GM23338 (cell line): ENCODE data around the gene LINC00305.

Experiments used
- CREB1 ChIP-seq: fragments of 250-450 bp; sonication (Bioruptor Pico); IDR thresholded peaks from 2 replicates; pipeline ENCODE4 v1.5.0; 2020; ENCODE audit warnings: low read depth, mild to moderate bottlenecking, moderate library complexity
- EZH2 ChIP-seq: fragments of 200-600 bp; sonication (generic); IDR thresholded peaks from one replicate; pipeline ENCODE4 v1.8.0; 2017; ENCODE audit warnings: antibody characterized with exemption, mild to moderate bottlenecking, low read depth; ENCODE audit not compliant: unreplicated experiment
- EZH2phosphoT487 ChIP-seq: fragments of 200-600 bp; sonication (generic); IDR thresholded peaks from one replicate; pipeline ENCODE4 v1.8.1; 2018; ENCODE audit warnings: antibody characterized with exemption; ENCODE audit not compliant: unreplicated experiment
- JUNB ChIP-seq: IDR thresholded peaks from one replicate; pipeline ENCODE4 v1.6.1; 2016; ENCODE audit warnings: antibody characterized with exemption; ENCODE audit not compliant: unreplicated experiment
- NANOG ChIP-seq: IDR thresholded peaks from 2 replicates; pipeline ENCODE4 v1.6.1; 2016; ENCODE audit warnings: antibody characterized with exemption, borderline replicate concordance
- POLR2AphosphoS5 ChIP-seq: IDR thresholded peaks from 2 replicates; pipeline ENCODE4 v1.6.1; 2016; ENCODE audit warnings: antibody characterized with exemption, low read depth
- REST ChIP-seq: IDR thresholded peaks from one replicate; pipeline ENCODE4 v1.6.1; 2018; ENCODE audit warnings: antibody characterized with exemption; ENCODE audit not compliant: unreplicated experiment
- STAT1 ChIP-seq: IDR thresholded peaks from one replicate; pipeline ENCODE4 v1.6.1; 2016; ENCODE audit warnings: antibody characterized with exemption; ENCODE audit not compliant: unreplicated experiment
- ZNF114 ChIP-seq: fragments of 250-450 bp; sonication (Bioruptor Pico); IDR thresholded peaks from 2 replicates; pipeline ENCODE4 v1.5.0; 2020; ENCODE audit warnings: mild to moderate bottlenecking, moderate library complexity
- TF ChIP-seq, protein P1 (sequence below), 2 experiments: fragments of 200-600 bp in 1 of 2; sonication (generic) in 1 of 2; conservative IDR thresholded peaks; 2 replicates each; pipeline versions ENCODE4 v1.5.1 to v1.6.1; 2016 to 2017; ENCODE audit warnings: antibody characterized with exemption in 2 of 2, low read depth in 2 of 2, mild to moderate bottlenecking in 2 of 2, moderate library complexity in 1 of 2

DNA sequence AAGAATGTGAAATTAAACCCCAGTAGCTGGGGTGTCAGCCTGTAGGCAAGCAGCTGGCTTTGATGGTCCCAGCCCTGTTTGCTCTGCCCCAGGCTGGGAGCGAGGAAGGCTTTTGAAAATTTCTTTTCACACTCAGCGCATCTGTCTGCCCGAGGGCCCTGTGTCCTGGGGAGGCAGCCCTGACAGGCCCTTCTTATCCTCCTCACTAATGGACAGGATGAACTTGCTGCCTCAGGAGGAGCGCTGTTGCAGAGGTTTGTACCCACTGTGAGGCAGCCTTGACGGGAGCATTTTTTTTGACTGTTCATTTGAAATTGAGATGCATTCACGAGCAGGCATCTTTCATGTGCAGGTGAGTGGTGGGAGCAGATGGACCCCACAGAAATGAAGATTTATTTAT lies 116.6 kb downstream of the LINC00305 start:
- TF ChIP-seq, protein P1, sequence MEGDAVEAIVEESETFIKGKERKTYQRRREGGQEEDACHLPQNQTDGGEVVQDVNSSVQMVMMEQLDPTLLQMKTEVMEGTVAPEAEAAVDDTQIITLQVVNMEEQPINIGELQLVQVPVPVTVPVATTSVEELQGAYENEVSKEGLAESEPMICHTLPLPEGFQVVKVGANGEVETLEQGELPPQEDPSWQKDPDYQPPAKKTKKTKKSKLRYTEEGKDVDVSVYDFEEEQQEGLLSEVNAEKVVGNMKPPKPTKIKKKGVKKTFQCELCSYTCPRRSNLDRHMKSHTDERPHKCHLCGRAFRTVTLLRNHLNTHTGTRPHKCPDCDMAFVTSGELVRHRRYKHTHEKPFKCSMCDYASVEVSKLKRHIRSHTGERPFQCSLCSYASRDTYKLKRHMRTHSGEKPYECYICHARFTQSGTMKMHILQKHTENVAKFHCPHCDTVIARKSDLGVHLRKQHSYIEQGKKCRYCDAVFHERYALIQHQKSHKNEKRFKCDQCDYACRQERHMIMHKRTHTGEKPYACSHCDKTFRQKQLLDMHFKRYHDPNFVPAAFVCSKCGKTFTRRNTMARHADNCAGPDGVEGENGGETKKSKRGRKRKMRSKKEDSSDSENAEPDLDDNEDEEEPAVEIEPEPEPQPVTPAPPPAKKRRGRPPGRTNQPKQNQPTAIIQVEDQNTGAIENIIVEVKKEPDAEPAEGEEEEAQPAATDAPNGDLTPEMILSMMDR (conservative IDR thresholded peaks at IDR 0.05; ENCODE audit: low read depth in 2 of 2) = no peak
- TF ChIP-seq POLR2AphosphoS5 (no peak), JUNB (no peak), EZH2 (no peak), CREB1 (CRISPR knock-in tag) (no peak), EZH2phosphoT487 (no peak), NANOG (no peak), STAT1 (no peak), REST (no peak), ZNF114 (no peak)
